ENCODE results near the gene PBX1. TPM values are rescaled to one million over a fixed set of nuclear protein-coding genes. Genes with fewer than 3 reads are reported as not detected.

The PBX1 gene
- 71.8 TPM for polyA plus RNA-seq (2013, experiment 1 of 2)
- 70.9 TPM for polyA plus RNA-seq (2013, experiment 2 of 2)

DNA sequence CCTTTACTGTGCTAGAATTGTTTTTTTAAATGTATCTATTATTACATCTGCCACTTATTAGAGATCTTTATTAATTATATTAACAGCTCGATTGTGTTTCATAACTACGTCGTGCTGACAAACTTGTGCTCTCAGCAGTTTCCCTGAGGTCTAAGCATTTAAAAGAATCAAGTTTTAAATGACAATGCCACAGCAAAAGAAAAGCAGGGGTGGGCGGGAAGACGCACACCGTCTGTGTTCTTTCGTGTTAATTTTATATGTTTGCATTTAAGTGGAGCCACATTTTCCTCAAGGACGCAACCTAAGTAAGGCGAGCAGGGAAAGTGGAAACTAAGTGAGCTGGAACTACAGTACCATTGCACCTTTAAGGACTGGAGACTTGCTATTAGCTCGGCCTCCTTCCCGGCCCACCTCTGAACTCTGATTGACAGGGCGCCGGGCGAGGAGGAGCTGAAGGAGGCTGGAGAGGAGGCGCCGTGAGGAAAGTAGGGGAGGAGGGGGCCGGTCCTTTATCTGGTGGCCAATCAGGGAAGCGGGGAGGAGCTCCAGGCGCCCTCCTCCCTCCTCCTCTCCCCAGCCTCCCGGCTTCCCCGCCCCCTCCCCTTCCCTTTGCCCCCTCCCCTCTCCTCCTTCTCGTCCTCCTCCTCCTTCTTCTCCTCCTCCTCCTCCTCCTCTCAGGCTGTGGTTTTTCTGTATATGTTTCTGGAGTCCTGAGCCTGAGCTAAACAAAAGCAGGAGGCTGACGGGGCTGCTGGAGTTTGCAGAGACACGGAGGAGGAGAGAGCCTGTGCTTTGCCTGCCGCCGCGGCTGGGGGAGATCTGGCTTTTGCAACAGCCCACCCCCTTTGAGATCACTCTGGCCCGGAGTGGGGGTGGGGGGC, at the start of gene PBX1:
TSS of gene PBX1 (plus strand) at position 724 of the 881 bp plus-strand sequence.
- Histone ChIP-seq H3K9ac (ENCODE audit: low read depth, low read length) (peak within 1 kb of the TSS; percentile 67), H3K4me3 (ENCODE audit: low read length) (peak within 1 kb of the TSS; percentile 94), H3K9me3 (ENCODE audit: insufficient read depth, low read depth, low read length) (no peaks in the 10 kb centered on the region), H3K27me3 (ENCODE audit: insufficient read depth, low read length) (no peaks in the 10 kb centered on the region), H3K27ac (ENCODE audit: low read depth, low read length) (peak within 1 kb of the TSS; percentile 93), H3K4me1 (ENCODE audit: insufficient read depth, low read length) (peaks cover 39% of the 10 kb centered on the region), H3K36me3 (ENCODE audit: insufficient read depth, low read length) (peaks cover 4% of the 10 kb centered on the region; the same call in 1 of the 2 replicates)
- 1% methylated on average over 22 of the region's 28 CpGs for WGBS

- Histone ChIP-seq H3K4me1 (ENCODE audit: insufficient read depth, low read length) (no peaks in the 10 kb centered on the region; the same call in 1 of the 2 replicates), H3K4me3 (ENCODE audit: low read length) (no peak overlapping the region), H3K9me3 (ENCODE audit: insufficient read depth, low read depth, low read length) (no peaks in the 10 kb centered on the region), H3K27ac (ENCODE audit: low read depth, low read length) (no peak overlapping the region), H3K9ac (ENCODE audit: low read depth, low read length) (no peak overlapping the region), H3K36me3 (ENCODE audit: insufficient read depth, low read length) (no peaks in the 10 kb centered on the region), H3K27me3 (ENCODE audit: insufficient read depth, low read length) (no peaks in the 10 kb centered on the region)
- WGBS = 83% methylated on average over 1 of the region's 1 CpG
These were observed 48.5 kb upstream of the PBX1 start for GRCh38 chr1:164510435-164510834.

DNA sequence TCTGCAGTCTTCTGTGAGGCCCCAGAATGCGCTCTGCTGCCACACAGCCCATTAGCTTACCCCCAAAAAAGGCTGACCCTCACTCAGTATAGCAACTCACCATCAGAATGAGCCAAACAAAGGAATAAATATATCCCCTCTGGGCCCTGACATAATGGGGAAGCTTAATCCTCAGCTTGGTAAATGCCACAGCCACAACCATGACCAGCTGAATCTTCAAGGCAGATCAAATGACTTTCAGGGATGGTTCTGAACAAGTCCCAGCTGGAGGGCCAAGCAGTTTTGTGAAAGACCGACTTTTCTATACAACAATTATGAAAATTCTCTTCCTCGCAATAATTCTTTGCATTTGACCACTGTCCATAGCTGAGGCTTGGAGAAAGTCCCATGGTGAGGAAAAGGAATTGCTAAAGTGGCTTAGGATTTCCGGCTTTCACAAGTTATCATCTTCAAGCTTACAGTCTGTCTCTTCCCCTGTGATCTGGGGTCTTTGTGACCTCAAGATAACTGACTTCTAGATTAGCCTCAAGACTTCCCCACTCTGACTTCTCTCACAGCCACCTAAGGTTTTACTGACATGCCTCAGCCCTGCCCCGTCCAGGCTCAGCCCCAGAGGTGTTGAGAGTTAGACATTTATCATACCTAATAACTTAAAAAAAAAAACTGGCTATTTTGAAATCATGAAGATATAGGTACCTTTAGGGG, 47.8 kb upstream of the PBX1 start:
- no peak overlapping the region for H3K4me3 ChIP-seq (ENCODE audit: low read length)

GRCh38 chr1:164515231-164515630, 43.8 kb upstream of the PBX1 start:
- Histone ChIP-seq H3K9me3 (ENCODE audit: insufficient read depth, low read depth, low read length) (no peaks in the 10 kb centered on the region), H3K27me3 (ENCODE audit: insufficient read depth, low read length) (no peaks in the 10 kb centered on the region), H3K4me1 (ENCODE audit: insufficient read depth, low read length) (peaks cover 7% of the 10 kb centered on the region; the same call in 1 of the 2 replicates), H3K27ac (ENCODE audit: low read depth, low read length) (no peak overlapping the region), H3K9ac (ENCODE audit: low read depth, low read length) (no peak overlapping the region), H3K4me3 (ENCODE audit: low read length) (no peak overlapping the region), H3K36me3 (ENCODE audit: insufficient read depth, low read length) (no peaks in the 10 kb centered on the region)
- WGBS = 95% methylated on average over 2 of the region's 2 CpGs

More for the DNA sequence above, 47.8 kb upstream of the PBX1 start:
- no peaks in the 10 kb centered on the region for H3K27me3 ChIP-seq (ENCODE audit: insufficient read depth, low read length)
- H3K9ac ChIP-seq (ENCODE audit: low read depth, low read length) = no peak overlapping the region
- H3K9me3 ChIP-seq (ENCODE audit: insufficient read depth, low read depth, low read length) = no peaks in the 10 kb centered on the region
- H3K36me3 ChIP-seq (ENCODE audit: insufficient read depth, low read length) = no peaks in the 10 kb centered on the region
- no peak overlapping the region for H3K27ac ChIP-seq (ENCODE audit: low read depth, low read length)
- peaks cover 3% of the 10 kb centered on the region; the same call in 1 of the 2 replicates for H3K4me1 ChIP-seq (ENCODE audit: insufficient read depth, low read length)
- 92% methylated on average over 5 of the region's 5 CpGs for WGBS

DNA sequence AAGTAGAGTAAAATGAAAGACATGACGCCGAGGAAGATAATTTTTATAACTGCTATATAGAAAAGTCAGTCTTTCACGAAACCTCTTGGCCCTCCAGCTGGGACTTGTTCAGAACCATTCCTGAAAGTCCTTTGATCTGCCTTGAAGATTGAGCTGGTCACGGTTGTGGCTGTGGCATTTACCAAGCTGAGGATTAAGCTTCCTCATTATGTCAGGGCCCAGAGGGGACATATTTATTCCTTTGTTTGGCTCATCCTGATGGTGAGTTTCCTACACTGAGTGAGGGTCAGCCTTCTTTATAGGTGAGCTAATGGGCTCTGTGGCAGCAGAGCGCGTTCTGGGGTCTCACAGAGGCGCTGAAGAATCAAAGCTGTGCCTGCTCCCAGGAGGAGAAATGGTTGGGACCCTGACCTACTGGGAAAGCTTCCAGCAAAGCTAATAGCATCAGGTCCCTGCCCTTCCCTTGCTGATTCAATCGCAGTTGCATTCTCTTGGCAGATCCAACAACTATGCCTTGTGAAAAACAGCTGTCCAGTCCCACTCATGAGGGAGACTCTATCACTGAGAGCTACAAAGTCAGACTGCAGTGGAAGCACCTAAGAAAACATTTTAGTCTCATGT, 43.2 kb upstream of the PBX1 start:
- Histone ChIP-seq H3K9me3 (ENCODE audit: insufficient read depth, low read depth, low read length) (no peaks in the 10 kb centered on the region), H3K27ac (ENCODE audit: low read depth, low read length) (no peak overlapping the region)
- 88% methylated on average over 8 of the region's 8 CpGs for WGBS

DNA sequence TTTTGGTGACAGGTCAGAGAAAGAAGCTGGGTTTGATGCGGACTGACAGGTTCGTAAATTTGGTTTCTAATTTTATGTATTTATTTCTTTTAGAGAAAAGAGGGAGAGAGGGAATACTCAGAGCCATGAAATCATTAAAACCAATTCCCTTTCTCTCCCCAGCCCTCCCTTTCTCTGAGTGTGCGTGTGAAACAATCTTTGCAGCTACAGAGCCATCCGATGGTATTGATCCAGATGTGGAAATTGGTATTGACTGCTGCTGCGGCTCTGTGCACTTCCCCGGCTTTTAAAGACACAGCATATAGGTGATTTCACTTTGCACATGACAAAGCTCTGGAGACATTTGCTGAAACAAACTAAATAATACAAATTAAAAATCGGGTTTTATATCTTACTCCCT, 42.4 kb upstream of the PBX1 start:
- H3K4me3 ChIP-seq (ENCODE audit: low read length) = no peak overlapping the region
- WGBS = 90% methylated on average over 7 of the region's 7 CpGs
- no peaks in the 10 kb centered on the region for H3K9me3 ChIP-seq (ENCODE audit: insufficient read depth, low read depth, low read length)
- H3K36me3 ChIP-seq (ENCODE audit: insufficient read depth, low read length) = no peaks in the 10 kb centered on the region
- no peak overlapping the region for H3K9ac ChIP-seq (ENCODE audit: low read depth, low read length)
- no peaks in the 10 kb centered on the region for H3K27me3 ChIP-seq (ENCODE audit: insufficient read depth, low read length)
- H3K27ac ChIP-seq (ENCODE audit: low read depth, low read length) = no peak overlapping the region
- peaks cover 7% of the 10 kb centered on the region; the same call in 1 of the 2 replicates for H3K4me1 ChIP-seq (ENCODE audit: insufficient read depth, low read length)

More for the DNA sequence above, 43.2 kb upstream of the PBX1 start:
- Histone ChIP-seq H3K4me1 (ENCODE audit: insufficient read depth, low read length) (peaks cover 7% of the 10 kb centered on the region; the same call in 1 of the 2 replicates), H3K27me3 (ENCODE audit: insufficient read depth, low read length) (no peaks in the 10 kb centered on the region), H3K4me3 (ENCODE audit: low read length) (no peak overlapping the region), H3K36me3 (ENCODE audit: insufficient read depth, low read length) (no peaks in the 10 kb centered on the region), H3K9ac (ENCODE audit: low read depth, low read length) (no peak overlapping the region)

DNA sequence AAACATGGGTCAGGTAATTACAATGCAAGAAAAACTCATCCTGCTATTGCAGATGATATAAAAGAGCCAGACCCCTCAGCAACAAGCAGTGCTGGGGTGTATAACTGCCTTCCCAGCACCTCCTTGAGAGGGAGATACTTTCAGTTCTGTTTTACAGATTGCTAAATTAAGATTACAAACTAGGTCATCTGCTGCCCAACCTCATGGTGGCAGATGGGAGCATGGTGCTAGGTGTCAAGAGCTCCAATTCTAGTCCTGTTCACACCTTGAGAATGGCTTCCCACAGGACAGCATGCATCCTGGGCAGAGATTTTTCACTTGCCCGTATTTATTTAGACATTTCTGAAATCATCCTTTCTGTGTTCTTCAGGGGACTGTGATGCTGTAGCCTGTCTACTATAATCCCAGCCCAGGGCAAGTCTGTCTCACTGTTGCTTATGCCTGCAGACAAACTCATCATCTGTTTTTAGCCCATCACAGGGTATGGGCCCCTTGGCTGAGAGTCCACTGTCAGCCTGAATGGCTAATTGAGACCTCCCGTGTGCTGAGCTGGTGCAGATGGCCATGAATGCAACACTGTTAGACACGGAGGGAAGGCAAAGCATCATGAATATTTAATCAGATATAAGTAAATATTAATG, 40.2 kb upstream of the PBX1 start:
- no peaks in the 10 kb centered on the region for H3K27me3 ChIP-seq (ENCODE audit: insufficient read depth, low read length)
- H3K4me1 ChIP-seq (ENCODE audit: insufficient read depth, low read length) = peaks cover 7% of the 10 kb centered on the region; the same call in 1 of the 2 replicates
- H3K27ac ChIP-seq (ENCODE audit: low read depth, low read length) = no peak overlapping the region
- no peaks in the 10 kb centered on the region for H3K9me3 ChIP-seq (ENCODE audit: insufficient read depth, low read depth, low read length)
- H3K4me3 ChIP-seq (ENCODE audit: low read length) = no peak overlapping the region
- no peak overlapping the region for H3K9ac ChIP-seq (ENCODE audit: low read depth, low read length)
- WGBS = 86% methylated on average over 3 of the region's 3 CpGs
- H3K36me3 ChIP-seq (ENCODE audit: insufficient read depth, low read length) = no peaks in the 10 kb centered on the region

GRCh38 chr1:164519426-164519825, 39.6 kb upstream of the PBX1 start:
- WGBS = 91% methylated on average over 3 of the region's 4 CpGs
- Histone ChIP-seq H3K36me3 (ENCODE audit: insufficient read depth, low read length) (no peaks in the 10 kb centered on the region), H3K9ac (ENCODE audit: low read depth, low read length) (no peak overlapping the region), H3K9me3 (ENCODE audit: insufficient read depth, low read depth, low read length) (no peaks in the 10 kb centered on the region), H3K27me3 (ENCODE audit: insufficient read depth, low read length) (no peaks in the 10 kb centered on the region), H3K4me3 (ENCODE audit: low read length) (no peak overlapping the region), H3K27ac (ENCODE audit: low read depth, low read length) (no peak overlapping the region), H3K4me1 (ENCODE audit: insufficient read depth, low read length) (peaks cover 7% of the 10 kb centered on the region; the same call in 1 of the 2 replicates)

GRCh38 chr1:164524810-164525209, 34.2 kb upstream of the PBX1 start:
- Histone ChIP-seq H3K27me3 (ENCODE audit: insufficient read depth, low read length) (no peaks in the 10 kb centered on the region), H3K4me1 (ENCODE audit: insufficient read depth, low read length) (no peaks in the 10 kb centered on the region), H3K27ac (ENCODE audit: low read depth, low read length) (no peak overlapping the region), H3K4me3 (ENCODE audit: low read length) (no peak overlapping the region), H3K9ac (ENCODE audit: low read depth, low read length) (no peak overlapping the region), H3K9me3 (ENCODE audit: insufficient read depth, low read depth, low read length) (peaks cover 21% of the 10 kb centered on the region), H3K36me3 (ENCODE audit: insufficient read depth, low read length) (no peaks in the 10 kb centered on the region)
- WGBS = 66% methylated on average over 2 of the region's 2 CpGs

- H3K36me3 ChIP-seq (ENCODE audit: insufficient read depth, low read length) = no peaks in the 10 kb centered on the region
- no peak overlapping the region for H3K27ac ChIP-seq (ENCODE audit: low read depth, low read length)
- H3K27me3 ChIP-seq (ENCODE audit: insufficient read depth, low read length) = no peaks in the 10 kb centered on the region
- H3K4me3 ChIP-seq (ENCODE audit: low read length) = no peak overlapping the region
- WGBS = 91% methylated on average over 4 of the region's 5 CpGs
- H3K4me1 ChIP-seq (ENCODE audit: insufficient read depth, low read length) = no peaks in the 10 kb centered on the region
- no peaks in the 10 kb centered on the region for H3K9me3 ChIP-seq (ENCODE audit: insufficient read depth, low read depth, low read length)
- H3K9ac ChIP-seq (ENCODE audit: low read depth, low read length) = no peak overlapping the region
These were observed 23.9 kb upstream of the PBX1 start for GRCh38 chr1:164534863-164535610.
